Panc1 (cell line): Measurements from ENCODE around the gene ALDH3A1.

Source experiments
- POLR2AphosphoS5 ChIP-seq: IDR thresholded peaks from 2 replicates; pipeline ENCODE4 v1.6.1; 2012; ENCODE audit warnings: mild to moderate bottlenecking, low read depth, low read length, moderate library complexity
- TF ChIP-seq, protein P1 (sequence below): fragments of 450-650 bp; IDR thresholded peaks from 2 replicates; pipeline ENCODE4 v1.5.1; 2017; ENCODE audit warnings: mild to moderate bottlenecking
- TF ChIP-seq, protein P2 (sequence below), 2 experiments: IDR thresholded peaks; 2 replicates each; pipeline ENCODE4 v1.6.1; 2011 to 2012; ENCODE audit warnings: low read depth in 2 of 2, control low read depth in 1 of 2, low read length in 1 of 2, mild to moderate bottlenecking in 1 of 2, moderate library complexity in 1 of 2; ENCODE audit not compliant: insufficient read depth in 1 of 2

DNA sequence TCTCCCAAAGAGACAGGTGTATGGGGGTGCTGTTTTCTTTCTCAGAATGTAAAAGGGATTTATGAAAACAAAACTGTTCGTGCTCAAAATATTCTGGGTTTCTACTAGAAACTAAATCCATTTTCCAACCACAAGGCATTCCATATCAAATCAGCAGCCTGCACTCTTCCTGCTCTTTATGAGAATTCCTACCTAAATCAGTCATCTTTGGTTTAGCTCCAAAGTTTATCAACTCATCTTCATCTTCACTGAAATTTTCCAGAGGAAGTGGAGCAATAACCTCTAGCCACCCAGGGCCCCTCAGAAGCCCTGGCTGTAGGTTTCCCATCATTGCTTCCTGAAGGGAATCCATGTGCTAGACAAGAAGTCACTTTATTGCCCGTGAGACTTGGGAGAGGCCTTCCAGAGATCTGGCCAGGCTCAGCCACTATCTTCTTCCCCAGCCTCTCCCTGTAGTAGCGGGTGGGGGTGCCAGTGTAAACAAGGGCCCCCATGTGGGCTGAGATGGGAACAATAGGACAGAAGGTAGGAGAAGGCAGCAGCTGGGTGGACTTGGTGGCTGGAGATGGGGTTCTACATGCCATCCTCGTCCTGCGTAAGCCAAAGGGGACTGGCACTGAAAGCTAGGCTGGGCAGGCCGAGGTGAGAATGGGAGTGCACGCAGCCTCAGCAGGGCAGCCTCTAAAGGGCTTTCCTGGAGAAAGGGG lies 22.0 kb upstream of the ALDH3A1 start:
- TF ChIP-seq, protein P1, sequence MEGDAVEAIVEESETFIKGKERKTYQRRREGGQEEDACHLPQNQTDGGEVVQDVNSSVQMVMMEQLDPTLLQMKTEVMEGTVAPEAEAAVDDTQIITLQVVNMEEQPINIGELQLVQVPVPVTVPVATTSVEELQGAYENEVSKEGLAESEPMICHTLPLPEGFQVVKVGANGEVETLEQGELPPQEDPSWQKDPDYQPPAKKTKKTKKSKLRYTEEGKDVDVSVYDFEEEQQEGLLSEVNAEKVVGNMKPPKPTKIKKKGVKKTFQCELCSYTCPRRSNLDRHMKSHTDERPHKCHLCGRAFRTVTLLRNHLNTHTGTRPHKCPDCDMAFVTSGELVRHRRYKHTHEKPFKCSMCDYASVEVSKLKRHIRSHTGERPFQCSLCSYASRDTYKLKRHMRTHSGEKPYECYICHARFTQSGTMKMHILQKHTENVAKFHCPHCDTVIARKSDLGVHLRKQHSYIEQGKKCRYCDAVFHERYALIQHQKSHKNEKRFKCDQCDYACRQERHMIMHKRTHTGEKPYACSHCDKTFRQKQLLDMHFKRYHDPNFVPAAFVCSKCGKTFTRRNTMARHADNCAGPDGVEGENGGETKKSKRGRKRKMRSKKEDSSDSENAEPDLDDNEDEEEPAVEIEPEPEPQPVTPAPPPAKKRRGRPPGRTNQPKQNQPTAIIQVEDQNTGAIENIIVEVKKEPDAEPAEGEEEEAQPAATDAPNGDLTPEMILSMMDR: no peak
- TF ChIP-seq POLR2AphosphoS5: no peak
- TF ChIP-seq, protein P2, sequence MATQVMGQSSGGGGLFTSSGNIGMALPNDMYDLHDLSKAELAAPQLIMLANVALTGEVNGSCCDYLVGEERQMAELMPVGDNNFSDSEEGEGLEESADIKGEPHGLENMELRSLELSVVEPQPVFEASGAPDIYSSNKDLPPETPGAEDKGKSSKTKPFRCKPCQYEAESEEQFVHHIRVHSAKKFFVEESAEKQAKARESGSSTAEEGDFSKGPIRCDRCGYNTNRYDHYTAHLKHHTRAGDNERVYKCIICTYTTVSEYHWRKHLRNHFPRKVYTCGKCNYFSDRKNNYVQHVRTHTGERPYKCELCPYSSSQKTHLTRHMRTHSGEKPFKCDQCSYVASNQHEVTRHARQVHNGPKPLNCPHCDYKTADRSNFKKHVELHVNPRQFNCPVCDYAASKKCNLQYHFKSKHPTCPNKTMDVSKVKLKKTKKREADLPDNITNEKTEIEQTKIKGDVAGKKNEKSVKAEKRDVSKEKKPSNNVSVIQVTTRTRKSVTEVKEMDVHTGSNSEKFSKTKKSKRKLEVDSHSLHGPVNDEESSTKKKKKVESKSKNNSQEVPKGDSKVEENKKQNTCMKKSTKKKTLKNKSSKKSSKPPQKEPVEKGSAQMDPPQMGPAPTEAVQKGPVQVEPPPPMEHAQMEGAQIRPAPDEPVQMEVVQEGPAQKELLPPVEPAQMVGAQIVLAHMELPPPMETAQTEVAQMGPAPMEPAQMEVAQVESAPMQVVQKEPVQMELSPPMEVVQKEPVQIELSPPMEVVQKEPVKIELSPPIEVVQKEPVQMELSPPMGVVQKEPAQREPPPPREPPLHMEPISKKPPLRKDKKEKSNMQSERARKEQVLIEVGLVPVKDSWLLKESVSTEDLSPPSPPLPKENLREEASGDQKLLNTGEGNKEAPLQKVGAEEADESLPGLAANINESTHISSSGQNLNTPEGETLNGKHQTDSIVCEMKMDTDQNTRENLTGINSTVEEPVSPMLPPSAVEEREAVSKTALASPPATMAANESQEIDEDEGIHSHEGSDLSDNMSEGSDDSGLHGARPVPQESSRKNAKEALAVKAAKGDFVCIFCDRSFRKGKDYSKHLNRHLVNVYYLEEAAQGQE (IDR thresholded peaks at IDR 0.05; ENCODE audit: insufficient read depth in 1 of 2, low read depth in 2 of 2, low read length in 1 of 2): no peak
